ENCODE measurements around the gene SNX13. TPM values are rescaled to one million over a fixed set of nuclear protein-coding genes. Genes with fewer than 3 reads are reported as not detected.

SNX13 gene
- total RNA-seq, 1 experiment from 2014 or later: 29.0 TPM

- H3K27ac ChIP-seq (ENCODE audit: insufficient read length, low read depth, low read length): no peak overlapping the region
- WGBS (ENCODE audit: extremely low coverage, insufficient read length, low lambda C conversion rate): no CpG with 5 or more reads among the region's 3 CpGs
- Mint-ChIP-seq H3K4me3 (no peak overlapping the region), H3K36me3 (ENCODE audit: insufficient read depth in 1 of 3, low read depth in 3 of 3) (no peaks in the 10 kb centered on the region), H3K4me1 (peaks cover 20 to 26% of the 10 kb centered on the region in 2 experiments), H3K27ac (no peak overlapping the region), H3K9me3 (no peaks in the 10 kb centered on the region), H3K27me3 (ENCODE audit: low read depth) (peaks cover 2% of the 10 kb centered on the region)
- H3K23ac ChIP-seq (ENCODE audit: insufficient read length, low read depth, low read length): no peak overlapping the region
- H2AK5ac ChIP-seq (ENCODE audit: insufficient read length, low read length): no peak overlapping the region
- no peak overlapping the region for H3K56ac ChIP-seq (ENCODE audit: insufficient read length, low read depth, low read length)
- no peak overlapping the region for H3K18ac ChIP-seq (ENCODE audit: insufficient read length, low read depth, low read length)
- H3K4ac ChIP-seq (ENCODE audit: low read depth, low read length): no peak overlapping the region
- no peak overlapping the region for H2BK12ac ChIP-seq (ENCODE audit: insufficient read length, low read depth, low read length)
- H3K23me2 ChIP-seq (ENCODE audit: insufficient read length, low read depth, low read length, poor library complexity, severe bottlenecking): no peaks in the 10 kb centered on the region
- H4K91ac ChIP-seq (ENCODE audit: insufficient read length, low read depth, low read length): no peak overlapping the region
- no peak overlapping the region for H2AFZ ChIP-seq (ENCODE audit: low read length)
- H3K4me2 ChIP-seq (ENCODE audit: insufficient read depth, insufficient read length, low read length): no peak overlapping the region
- H4K8ac ChIP-seq (replicated peaks; ENCODE audit: insufficient read length, low read depth, low read length): no peak overlapping the region
- H3K79me1 ChIP-seq (ENCODE audit: insufficient read depth, low read depth, low read length, poor library complexity, severe bottlenecking): no peaks in the 10 kb centered on the region
- no peak for DNase-seq
- H3K9ac ChIP-seq (ENCODE audit: extremely low read depth, insufficient read length, low read length): no peak overlapping the region
- TF ChIP-seq CTCF (conservative IDR thresholded peaks at IDR 0.05): no peak
- no peaks in the 10 kb centered on the region for H3K27me3 ChIP-seq (ENCODE audit: insufficient read depth, low read length)
- H2BK20ac ChIP-seq (ENCODE audit: low read depth, low read length, poor library complexity, severe bottlenecking): no peak overlapping the region
- no peak overlapping the region for H2BK15ac ChIP-seq (ENCODE audit: low read depth, low read length)
- H3K9me3 ChIP-seq (ENCODE audit: control insufficient read depth, low read depth, low read length): no peaks in the 10 kb centered on the region
- H2BK5ac ChIP-seq (ENCODE audit: insufficient read length, low read length): no peak overlapping the region
- H3K4me1 ChIP-seq (ENCODE audit: insufficient read depth, low read length): peaks cover 7% of the 10 kb centered on the region; the same call in 1 of the 2 replicates
- H3K79me2 ChIP-seq (ENCODE audit: insufficient read depth, low read length): no peaks in the 10 kb centered on the region
- H4K5ac ChIP-seq (ENCODE audit: insufficient read length, low read depth, low read length): no peak overlapping the region
- no peak overlapping the region for H3T11ph ChIP-seq (ENCODE audit: low read length)
- H4K20me1 ChIP-seq (ENCODE audit: control insufficient read depth, insufficient read depth, insufficient read length): no peaks in the 10 kb centered on the region
- H2BK120ac ChIP-seq (ENCODE audit: low read depth, low read length, poor library complexity, severe bottlenecking): no peak overlapping the region
- no peak overlapping the region for H3K14ac ChIP-seq (ENCODE audit: insufficient read depth, low read length)
Measured at GRCh38 chr7:17774716-17775288, 165.5 kb downstream of the SNX13 start.
